HG02610 (cell line): ENCODE data around the gene P2RX2.
"Not testable (repeated sequence)": the region's sequence is repeated elsewhere in the genome, so short reads cannot be mapped to it uniquely, and the experiment has no call there.

ENCODE experiments used
- ATAC-seq: cut with Tn5 transposase; IDR thresholded peaks from one replicate; pipeline ENCODE4 v1.9.1; 2021; ENCODE audit warnings: mild to moderate bottlenecking, moderate library complexity; ENCODE audit not compliant: unreplicated experiment

P2RX2 gene

GRCh38 chr12:132583411-132583710 is 35.2 kb upstream of the P2RX2 start:
- ATAC-seq = no peak

DNA sequence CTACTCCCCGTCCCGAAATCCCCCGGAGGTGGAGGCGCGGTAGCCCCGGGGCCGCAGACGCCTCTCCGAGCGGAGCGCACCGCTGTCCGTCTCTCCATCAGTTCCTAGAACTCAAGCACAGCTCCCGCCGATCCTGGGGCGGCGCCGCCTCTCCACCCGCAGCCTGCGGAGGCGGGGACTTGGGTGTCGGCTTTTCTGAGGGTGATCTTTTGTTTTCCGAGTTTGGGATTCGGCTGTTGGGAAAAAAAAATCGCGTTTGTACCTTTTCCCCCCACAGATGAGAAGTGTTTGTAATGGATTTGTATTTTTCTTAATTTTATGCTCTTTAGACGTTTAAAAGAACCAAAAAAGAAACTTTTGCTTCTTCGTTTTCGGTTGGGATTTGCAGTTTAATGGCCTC is 34.8 kb upstream of the P2RX2 start:
- ATAC-seq = no peak

DNA sequence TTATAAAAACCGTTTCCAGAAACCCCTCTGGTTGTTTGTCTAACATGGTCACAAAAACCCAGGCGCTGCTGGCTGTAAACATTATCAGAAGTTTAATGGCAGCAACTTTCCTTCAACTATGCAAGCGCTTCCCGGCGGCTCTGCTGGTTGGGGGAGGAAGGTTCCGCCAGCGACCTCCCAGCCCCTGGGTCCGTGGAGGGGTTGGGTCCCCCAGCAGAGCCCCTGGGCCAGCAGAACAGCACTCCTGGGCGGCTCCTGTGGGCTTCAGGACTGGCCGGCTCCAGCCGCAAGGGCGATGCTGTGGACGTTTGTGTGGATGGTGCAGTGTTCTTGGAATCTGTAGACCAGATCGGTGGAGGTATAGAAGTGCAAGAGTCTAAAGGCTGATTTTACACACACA is 34.1 kb upstream of the P2RX2 start:
- ATAC-seq = no peak

GRCh38 chr12:132585177-132585576 is 33.4 kb upstream of the P2RX2 start:
- ATAC-seq = no peak

DNA sequence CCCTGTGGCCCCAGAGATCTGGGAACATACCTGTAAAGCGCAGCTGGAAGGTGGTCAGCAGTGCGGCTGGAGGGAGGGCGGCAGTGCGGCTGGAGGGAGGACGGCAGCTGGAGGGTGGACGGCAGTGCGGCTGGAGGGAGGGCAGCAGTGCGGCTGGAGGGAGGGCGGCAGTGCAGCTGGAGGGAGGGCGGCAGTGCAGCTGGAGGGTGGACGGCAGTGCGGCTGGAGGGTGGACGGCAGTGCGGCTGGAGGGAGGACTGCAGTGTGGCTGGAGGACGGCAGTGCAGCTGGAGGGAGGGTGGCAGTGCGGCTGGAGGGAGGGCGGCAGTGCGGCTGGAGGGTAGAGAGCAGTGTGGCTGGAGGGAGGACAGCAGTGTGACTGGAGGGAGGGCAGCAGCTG is 31.6 kb upstream of the P2RX2 start:
- no peak for ATAC-seq

DNA sequence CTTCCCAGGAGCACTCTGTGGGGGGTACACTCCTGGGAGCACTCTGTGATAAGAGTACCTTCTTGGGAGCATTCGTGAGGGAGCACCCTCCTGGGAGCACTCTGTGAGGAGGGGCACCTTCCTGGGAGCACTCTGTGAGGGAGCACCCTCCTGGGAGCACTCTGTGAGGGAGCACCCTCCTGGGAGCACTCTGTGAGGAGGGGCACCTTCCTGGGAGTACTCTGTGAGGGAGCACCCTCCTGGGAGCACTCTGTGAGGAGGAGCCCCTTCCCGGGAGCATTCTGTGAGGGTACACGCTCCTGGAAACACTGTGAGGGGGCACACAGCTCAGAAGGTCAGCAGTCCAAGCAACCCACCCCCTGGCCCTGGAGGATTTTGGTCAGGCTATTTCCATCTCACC is 30.8 kb upstream of the P2RX2 start:
- no peak for ATAC-seq

- no peak for ATAC-seq
Observed at GRCh38 chr12:132588319-132588718, 30.3 kb upstream of the P2RX2 start.

DNA sequence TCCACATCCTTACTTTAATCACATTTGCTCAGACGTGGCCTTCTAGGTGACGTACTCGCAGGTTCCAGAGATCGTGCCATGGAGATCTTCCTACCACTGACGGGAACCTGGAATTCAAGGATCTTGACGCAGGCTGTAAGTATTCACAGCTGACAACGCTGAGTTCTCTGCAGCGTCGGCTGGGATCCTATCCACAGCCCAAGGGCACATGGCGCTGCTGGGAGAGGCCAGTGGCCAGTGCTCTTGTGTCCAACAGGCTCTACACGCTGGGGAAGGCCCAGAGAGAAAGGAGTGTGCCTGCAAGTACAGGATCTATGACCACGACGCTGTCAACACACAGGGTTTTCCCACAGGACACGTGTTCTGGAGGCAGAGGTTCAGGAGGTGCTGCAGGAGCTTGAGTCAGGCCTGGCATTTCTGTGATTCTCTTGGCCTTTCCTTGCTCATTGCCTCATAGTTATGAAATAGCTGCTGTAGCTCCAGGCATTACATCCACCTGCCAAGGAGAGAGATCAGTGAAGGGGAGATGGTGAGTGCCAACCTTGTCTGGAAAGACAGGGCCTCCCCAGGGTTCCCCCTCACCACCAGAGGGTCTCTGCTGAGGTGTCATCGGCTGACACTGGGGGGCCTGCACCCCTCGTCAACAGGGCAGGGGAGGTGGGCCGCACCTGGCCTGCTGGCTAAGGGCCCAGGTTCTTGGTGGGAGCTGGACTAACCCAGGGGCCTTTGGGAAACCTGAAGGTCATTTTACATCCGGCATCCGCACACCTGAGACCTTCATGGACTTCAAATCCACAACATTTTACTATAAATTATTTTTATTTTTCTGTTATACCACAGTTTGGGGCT is 29.5 kb upstream of the P2RX2 start:
- ATAC-seq = no peak

DNA sequence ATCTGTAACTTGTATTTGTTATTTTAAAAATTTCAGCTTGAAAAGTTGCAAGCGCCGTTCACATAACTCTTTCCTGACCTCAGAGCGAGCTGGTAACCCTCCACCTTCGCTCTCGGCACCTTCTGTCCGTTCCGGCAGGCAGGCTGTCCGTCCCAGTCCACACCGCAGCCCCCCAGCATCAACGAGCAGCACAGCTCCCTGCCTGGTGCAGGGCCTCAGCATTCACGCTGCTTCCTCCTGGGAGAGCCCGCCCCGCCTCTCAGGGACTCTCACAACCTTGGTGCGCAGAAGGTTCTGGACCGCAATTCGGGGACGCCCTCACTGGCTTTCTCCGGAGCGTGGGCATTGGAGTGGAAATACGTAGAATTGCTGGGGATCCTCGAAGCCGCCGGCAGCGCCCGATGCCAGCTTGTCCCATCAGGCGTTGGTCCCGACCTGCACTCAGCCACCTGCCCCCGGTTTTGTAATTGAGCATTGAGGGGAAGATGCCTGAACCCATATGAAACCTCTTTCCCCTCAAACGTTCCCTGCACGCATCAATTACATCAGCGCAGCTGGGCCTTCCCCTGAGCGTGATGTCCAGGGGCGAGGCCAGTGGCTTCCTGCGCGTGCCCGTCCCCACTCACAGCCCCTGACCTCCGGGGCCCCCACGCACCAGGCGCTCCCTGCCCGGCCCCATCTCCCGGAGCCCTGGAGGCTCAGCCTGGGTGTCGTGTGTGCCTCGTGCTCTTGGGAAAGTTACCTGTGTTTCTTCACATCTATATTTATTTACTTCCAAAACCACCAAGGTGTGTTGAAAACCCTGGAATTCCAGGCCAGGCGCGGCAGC is 27.3 kb upstream of the P2RX2 start:
- ATAC-seq = no peak

GRCh38 chr12:132592282-132592970 is 26.1 kb upstream of the P2RX2 start:
- ATAC-seq = no peak

GRCh38 chr12:132593071-132593470 is 25.5 kb upstream of the P2RX2 start:
- ATAC-seq = no peak

GRCh38 chr12:132593521-132593920 is 25.1 kb upstream of the P2RX2 start:
- no peak for ATAC-seq

DNA sequence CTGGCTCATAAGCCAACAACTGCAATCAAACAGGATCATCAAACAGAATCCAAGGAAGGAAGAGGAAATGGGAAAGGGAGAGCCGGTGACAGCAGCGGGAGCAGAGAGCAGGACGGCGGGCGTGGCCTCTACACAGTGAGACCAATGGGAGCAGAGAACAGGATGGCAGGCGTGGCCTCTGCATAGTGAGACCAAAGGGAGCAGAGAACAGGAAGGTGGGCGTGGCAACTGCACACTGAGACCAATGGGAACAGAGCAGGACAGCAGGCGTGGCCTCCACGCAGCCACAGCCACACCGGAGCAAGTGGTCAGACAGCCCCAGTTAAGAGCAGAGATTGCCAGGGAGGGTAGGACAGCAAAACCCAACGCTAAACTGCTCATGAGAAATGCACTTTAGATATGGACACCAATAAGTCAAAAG is 24.6 kb upstream of the P2RX2 start:
- no peak for ATAC-seq

DNA sequence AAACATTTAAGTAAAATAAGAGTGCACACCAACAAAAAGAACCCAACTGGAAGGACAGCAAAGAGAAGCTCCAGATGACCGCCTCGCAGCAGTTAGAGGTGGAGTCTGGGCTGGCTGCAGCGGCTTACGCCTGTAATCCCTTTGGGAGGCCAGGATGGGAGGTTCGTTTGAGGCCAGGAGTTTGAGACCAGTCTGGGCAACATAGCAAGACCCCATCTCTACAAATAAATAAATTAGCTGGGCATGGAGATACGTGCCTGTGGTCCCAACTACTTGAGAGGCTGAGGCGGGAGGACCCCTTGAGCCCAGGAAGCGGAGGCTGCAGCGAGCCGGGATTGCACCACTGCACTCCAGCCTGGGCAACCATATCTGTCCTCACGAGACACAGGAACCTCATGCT is 23.4 kb upstream of the P2RX2 start:
- ATAC-seq = no peak

DNA sequence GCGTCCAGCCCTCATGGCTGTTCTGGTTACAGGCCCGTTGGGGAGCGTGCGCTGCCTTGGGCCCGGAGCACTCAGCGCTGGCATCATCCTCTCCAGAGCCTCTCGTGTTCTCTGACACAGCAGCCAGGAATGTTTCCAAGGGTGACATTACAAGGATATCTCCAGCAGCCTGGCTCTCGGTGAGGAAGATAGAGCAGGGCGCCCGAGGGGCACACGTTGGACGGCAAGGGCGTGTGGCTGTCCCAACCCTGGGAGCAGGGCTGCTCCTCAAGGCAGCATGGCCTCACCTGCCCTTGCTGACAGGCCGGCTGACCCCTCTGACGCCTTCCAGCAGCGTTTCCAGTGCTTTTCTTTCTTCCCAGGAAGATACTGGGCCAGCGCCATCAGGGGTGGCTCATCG is 22.6 kb upstream of the P2RX2 start:
- ATAC-seq = no peak

DNA sequence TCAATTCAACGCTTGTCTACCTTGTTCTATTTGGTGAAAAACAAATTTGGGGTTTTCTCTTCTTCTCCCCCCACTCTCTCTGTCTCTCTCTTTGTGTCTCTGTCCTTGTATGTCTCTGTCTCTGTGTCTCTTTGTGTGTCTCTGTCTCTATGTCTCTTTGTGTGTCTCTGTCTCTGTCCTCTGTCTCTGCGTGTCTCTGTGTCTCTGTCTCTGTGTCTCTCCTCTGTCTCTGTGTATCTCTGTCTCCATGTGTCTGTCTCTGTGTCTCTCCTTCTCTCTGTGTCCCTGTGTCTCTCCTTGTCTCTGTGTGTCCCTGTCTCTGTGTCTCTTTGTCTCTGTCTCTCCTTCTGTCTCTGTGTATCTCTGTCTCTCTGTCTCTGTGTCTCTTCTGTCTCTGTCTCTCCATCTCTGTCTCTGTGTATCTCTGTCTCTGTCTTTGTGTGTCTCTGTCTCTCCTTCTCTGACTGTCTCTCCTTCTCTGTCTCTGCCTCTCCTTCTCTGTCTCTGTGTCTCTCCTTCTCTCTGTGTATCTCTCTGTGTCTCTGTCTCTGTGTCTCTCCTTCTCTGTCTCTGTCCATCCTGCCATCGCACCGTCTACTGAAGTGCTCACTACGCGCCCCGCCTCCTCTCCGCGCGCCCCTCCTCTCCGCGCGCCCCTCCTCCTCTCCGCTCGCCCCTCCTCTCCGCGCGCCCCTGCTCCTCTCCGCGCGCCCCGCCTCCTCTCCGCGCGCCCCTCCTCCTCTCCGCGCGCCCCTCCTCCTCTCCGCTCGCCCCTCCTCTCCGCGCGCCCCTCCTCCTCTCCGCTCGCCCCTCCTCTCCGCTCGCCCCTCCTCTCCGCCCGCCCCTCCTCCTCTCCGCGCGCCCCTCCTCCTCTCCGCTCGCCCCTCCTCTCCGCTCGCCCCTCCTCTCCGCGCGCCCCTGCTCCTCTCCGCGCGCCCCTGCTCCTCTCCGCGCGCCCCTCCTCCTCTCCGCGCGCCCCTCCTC is 21.0 kb upstream of the P2RX2 start:
- ATAC-seq = no peak

DNA sequence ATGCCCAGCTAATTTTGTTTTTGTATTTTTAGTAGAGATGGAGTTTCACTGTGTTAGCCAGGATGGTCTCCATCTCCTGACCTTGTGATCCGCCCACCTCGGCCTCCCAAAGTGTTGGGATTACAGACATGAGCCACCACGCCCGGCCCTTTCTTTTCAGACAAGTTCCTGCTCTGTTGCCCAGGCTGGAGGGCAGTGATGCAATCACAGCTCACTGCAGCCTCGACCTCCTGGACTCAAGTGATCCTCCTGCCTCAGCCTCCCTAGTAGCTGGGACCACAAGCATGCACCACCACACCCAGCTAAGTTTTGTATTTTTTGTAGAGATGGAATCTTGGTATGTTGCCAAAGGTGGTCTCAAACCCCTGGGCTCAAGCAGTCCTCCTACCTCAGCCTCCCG is 19.1 kb upstream of the P2RX2 start:
- ATAC-seq = not testable (repeated sequence)

DNA sequence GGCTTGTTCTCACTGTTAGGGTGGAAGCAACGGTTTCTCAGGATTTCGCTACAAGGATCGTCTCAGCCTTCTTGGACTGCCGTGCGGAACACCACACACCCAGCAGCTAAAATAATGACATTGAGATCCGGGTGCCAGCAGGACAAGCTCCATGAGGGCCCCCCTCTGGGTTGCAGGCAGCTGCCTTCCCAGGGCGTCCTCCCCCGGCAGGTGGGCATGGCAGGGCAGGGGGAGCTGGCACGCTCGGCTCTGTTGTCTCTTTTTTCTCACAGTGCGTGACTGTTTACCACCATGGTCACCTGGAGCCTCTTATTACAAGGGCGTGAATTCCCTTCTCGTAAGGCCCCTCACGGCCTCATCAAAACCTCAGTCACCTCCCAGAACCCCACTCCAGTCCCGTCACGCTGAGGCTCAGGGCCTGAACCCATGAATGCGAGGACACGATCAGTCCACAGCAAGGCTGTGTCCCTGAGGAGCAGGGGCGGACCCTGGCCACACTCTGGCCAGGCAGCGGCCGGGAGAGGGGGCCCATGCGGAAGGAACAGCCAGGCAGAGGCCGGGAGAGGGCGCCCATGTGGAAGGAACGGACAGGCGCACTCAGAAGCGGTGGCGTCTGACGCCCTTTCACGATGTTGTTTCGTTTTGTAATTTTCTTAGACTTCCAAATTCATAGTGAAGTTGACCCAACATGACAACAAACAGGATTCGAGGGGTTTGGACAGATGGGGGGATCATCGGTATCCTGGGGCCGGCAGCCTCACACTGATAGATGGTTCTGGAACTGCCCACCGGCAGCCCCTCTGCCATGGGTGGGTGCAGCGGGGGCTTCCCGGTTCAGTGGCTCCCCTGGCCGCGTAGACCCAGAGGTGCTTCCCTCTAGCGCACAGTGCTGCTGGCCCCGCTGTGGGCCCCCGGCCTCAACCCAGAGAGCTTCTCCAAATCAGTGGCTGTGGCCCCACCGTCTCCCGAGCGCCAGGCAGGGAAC is 18.2 kb upstream of the P2RX2 start:
- ATAC-seq = no peak

DNA sequence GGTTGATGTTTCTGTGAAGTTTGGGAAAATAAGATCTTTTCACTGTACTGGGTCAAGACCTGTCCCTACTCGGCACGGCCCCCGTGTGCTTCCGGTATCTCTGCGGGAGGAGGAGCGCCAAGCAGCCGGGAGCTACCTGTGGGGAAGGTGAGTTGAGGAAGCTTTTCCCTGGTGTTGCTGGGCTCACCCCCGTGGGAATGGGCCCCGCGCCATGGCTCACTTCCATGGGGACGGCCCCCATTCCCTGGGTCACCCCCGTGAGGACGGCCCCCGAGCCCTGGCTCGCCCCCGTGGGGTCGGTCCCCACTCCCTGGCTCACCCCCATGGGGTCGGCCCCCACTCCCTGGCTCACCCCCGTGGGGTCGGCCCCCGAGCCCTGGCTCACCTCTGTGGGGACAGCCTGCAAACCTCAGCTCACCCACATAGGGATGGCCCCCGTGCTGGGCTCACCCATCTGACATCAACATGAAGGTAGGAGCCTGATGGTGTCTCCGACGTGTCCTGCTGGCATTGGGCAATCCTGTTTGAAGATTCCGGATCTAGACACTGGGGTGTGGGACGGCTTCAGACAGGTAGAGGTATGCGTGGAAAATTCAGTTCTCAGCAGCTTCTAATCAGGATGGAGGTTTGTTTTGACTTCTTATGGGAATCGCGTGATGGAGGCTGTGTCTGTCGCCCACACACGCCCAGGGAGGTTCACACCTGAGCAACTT is 17.2 kb upstream of the P2RX2 start:
- no peak for ATAC-seq
